Mesenteric fat pad (tissue), 1 donor: ENCODE data around the gene EPO. TPM values are rescaled to one million over a fixed set of nuclear protein-coding genes. Genes with fewer than 3 reads are reported as not detected.

ENCODE experiments used
- DNase-seq: peaks from one replicate; pipeline ENCODE4 v3.0.0-alpha.2; 2020; ENCODE audit warnings: low spot score
- total RNA-seq: library from RNA; stranded (reverse); fragmentation: NEBNext Ultra II Directional; extraction: Animal tissue kit (Norgen Biotek cat#: 25700); gene quantifications from one replicate; pipeline ENCODE4 v1.2.1, GENCODE V29; 2021
- donor health status: DM: yes; HTN: yes; CAD: no.

Gene EPO
- total RNA-seq, 1 donor from 2014 or later = not detected

DNA sequence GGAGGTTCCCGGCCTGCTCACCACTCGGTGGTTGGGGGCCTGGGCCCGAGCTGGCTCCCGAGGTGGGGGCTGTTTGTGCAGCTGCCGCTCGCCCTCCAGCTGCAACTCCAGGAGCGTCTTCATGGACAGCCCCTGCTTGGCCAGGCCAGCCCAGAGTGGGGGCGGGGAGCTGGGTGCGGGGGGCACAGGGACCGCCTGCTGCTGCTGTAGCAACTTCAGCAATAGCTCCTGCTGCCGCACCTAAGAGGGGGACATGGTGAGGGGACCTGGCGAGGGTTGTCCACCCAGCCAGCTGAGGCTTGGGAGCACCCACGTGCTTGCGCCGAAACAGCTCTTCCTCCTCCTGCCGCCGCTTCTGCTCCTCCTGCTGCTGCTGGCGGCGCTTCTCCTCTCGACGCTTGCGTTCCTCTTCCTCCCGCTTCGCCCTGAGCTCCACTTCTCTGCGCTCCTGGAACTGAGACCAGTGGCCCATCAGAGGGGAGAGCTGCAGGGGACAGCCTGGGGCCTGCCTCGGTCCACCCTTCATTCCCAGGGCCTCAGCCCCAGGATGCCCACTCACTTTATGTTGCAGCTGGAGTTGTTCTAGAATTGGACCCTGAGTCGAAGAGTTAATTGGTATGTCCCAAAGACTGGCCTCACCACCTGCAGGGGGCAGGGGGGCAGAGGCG is 37.1 kb upstream of the EPO start:
- DNase-seq = no peak

DNA sequence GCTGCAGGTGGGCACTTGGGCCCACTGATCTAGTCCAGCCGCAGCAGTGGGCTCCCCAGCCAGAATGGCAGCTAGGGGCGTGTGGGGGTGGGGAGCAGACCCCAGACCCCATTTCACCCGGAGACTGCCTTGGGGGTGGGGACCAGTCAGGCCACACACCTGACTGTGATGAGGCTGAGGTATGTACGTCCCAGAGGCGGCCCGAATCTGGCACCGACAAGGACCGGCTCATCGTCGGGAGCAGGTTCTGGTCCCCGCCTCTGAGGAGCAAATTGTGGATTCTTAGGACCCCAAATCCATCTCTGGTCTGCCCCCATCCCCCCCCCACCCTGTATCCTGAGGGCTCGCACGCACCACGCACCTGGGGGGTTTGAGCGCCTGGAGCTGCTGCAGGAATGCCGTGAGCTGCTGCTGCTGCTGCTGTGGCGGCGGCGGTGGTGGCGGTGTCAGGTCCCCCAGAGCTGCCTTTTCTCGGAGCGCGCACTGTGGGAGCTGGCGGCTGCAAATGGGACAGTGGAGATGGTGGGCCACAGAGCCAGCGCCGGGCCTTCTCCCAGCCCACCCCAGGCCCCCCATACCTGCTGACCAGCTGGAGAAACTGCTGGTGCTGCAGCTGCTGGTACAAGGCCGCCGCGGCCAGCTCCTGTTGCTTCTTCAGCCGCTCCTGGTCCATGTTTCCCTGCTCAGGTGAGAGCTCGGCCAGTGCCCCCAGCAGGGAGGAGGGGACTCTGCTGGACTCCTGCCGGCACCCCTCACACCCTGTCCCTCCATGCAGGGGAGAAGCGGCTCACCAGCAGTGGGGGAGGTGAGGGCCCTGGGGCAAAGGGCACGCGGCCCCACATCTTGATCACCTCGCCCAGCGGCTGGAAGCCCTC is 36.4 kb upstream of the EPO start:
- no peak for DNase-seq

DNA sequence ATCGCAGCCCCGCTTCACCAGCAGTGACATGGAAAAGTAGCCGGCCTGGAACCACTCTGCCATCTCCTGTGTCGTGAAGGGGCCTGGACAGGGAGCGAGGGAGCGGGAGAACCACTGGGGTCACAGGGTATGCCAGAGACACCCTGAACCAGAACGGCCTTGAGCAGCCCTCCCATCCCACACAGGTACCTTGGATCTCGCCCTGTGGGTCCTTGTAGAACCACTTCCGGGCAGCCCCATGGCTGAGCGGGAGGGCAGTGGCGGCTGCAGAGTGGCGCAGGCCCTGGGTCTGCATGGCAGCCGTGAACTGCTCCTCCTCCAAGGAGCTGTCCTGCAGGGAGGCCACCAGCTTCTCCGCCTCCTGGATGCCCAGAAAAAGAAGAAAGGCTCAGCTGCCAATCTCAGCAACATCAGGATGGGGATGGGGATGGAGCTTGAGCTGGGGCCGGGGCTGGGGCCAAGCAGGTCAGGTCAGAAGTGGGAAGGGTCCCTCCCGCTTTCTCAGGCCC is 35.7 kb upstream of the EPO start:
- no peak for DNase-seq

DNA sequence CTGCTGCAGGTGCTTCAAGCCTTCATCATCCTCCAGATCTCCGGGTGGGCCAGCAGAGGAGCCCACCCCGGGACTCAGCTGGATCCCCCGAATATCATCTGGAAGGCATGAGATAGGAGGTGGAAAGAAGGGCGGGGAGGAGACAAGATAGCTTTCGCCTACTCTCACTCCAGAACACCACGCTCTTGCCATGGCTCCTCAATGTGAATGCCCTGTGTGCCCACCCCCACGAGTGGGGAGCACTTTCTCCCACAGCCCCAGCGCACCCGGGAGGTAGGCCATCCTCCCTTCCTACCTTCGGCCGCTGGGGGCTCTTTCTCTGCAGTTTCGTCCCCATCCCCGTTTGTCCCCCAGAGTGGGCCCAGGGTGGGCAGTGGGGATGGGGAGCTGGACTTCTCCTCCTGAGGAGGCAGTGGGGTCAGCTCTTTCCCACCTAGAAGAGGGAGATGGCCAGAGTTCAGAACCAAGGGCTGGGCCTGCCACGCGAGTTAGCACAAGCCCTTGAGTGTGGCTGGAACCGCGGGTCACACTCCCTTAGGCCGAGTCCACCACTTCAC is 35.1 kb upstream of the EPO start:
- DNase-seq = no peak

DNA sequence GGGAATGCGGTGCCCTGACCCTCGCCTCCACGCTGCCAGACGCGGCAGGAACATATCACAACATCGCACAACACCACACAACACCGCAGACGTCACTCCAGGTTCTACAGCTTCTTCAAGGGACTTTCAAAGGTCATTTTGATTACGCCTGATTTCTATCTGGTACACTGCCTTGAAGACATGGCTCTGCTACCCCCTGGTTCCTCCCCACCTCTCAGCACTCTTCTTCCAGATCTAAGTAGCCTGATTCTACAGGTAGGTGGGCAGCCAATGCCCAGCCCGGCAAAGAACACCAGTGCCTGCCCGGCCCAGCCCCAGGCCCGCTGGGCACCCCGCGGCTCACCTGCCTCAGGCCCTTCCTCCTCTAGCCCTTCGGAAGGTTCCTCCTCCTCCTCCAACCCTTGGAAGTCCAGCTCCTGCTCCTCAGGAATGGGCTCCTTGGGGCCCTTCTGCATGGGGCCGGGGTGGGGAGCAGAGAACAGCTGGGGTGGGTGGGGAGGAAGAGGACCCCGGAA is 34.6 kb upstream of the EPO start:
- no peak for DNase-seq

DNA sequence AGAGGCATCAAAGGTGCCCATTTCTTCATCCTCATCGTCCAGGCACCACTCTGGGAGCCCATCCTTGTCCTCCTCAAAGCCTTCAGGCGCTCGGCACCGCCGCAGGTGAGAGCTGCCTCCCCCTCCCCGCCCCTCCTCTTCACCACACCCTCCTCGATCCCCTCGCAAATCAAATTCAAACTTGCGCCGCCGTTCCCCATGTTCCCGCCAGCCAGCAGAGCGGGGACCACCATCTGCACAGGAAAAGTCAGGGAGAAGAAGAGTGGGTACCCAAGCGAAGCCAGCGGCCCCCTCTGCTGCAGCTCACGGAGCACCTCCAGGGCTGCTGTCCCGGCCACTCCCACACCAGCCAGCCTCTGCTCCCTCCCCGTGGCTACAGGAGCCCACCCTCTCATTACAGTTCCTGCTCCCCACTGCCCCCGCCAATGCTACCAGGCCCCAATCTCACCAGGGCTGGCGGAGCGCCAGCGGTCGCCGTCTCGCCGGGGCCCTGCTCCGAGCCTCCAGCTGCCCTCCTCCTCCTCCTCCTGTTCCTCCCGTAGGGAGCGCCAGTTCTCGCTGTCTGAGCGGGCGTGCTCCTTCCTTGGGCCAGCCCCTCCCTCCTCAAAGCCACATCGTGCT is 34.0 kb upstream of the EPO start:
- DNase-seq = no peak

DNA sequence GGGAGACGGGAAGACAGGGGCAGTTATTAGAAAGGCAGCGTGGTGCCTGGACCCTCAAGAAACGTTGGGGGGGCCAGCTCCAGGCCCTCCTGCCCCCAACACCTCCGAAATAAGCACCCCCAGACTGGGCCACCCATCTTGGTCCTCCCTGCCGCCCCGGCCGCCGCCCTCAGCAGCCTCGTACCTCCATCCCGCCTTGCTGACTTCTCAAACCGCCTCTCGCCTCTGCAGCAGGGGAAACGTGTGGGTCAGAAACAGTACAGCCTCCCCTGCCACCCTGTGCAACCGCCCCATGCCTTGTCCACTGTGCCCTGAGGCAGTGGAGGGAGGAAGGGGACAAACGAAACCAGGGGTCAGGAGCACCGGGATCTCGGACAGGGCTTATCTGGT is 33.5 kb upstream of the EPO start:
- no peak for DNase-seq

DNA sequence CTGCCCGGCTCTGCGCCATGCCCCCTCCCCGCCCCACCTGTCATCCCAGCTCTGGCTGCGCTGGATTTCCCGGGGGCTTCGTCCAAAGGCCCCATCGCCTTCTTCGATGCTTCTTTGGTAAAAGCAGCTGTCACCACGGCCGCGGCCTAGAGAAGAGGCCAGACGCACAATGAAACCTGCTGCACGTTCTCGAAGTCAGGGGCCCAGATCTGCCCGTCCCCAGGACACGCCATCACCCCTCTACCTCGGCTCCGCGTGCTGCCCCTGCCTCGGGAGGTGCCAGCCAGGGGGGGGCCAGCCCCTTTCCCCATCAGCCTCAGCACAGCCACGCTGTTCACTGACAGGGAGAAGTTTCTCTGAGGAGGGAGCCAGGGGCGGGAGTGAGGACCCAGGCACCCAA is 33.0 kb upstream of the EPO start:
- no peak for DNase-seq

DNA sequence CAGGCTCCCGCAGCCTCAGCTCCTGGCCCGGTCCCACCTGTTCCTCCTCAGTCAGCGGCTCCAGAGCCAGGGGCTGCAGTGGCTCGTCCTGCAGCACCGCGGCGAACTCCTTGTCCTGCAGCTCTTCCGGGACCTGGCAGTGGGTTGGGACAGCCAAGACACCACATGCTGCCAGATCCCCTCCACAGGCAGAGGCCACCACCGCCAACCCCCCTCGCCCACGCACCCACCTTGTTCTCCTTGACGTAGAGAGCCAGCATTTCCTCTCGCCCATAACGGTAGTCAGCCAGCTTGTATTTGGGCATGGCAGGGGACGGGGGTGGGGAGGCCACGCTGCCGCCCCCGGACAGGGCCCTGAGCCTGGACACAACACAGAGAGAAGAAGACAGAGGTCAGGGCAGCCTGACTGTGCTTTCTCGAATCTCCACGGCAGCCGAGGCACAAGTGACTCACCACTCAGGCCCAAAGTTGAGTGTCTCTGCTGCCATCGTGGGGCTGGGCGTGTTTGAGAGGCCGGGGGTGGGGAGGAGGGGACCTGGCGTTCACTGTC is 32.4 kb upstream of the EPO start:
- DNase-seq = no peak

DNA sequence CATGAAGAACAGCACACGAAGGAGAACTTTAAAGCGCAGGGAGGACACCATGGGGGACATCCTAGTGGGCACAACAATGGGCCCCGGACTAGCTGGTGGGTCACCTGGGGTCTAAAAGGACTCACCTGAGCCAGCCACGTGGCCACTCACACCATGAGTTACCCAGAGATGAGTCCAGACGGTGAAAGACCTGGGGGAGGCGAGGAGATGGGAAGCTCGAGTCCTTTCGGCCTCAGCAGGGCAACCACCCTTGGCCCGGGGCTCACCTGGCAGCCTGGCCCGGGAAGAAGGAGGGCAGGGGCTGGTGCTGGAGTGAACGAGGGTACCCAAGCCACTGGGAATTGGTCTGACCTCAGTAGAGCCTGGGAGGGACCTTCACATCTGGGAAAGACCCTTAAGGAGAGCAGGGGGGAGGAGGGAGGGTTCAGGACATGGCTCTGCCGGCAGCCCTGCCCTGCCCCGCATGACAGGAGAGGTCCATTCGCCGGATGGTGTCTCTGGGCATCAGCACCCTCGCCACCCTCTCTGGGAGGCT is 31.9 kb upstream of the EPO start:
- no peak for DNase-seq

DNA sequence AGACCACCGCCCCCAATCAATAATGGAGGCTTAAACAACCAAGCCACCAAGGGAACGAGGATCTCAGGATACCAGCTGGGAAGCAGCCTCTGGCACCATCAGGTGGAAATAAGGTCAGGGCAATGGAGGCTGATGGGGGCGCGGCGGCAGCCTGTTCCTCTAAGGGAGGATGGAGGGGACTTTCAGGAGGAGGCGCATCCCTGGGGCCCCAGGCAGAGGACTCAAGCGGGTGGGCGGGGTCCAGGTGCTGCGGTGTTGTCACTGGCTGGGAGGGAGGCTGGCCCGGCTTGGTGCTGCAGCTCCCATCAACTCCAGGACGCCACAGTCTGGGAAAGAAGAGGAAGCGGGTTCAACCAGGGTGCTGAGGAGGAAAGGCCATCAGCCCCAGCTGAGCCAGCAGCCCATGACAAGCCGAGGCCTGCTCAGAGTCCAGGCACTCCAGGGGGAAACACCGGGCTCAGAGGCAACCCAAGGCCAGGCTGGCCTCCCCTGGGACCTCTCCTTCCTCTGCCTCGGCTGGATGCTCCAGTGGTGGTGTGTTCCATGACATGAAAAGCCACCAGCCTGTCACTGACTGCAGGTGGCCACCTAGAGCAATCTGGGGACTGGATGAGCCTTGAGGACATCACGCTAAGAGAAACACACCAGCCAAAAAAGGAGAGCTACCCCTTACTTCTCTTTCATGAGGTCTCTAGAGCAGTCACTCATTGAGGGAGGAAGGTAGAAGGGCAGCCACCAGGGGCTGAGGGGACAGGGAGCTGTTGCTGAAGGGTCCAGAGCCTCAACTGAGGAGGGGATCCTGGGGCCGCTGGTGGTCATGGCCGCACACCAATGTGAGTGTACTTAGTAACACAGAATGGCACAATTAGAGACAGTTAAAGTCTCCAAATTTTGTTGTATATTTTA is 30.8 kb upstream of the EPO start:
- no peak for DNase-seq

DNA sequence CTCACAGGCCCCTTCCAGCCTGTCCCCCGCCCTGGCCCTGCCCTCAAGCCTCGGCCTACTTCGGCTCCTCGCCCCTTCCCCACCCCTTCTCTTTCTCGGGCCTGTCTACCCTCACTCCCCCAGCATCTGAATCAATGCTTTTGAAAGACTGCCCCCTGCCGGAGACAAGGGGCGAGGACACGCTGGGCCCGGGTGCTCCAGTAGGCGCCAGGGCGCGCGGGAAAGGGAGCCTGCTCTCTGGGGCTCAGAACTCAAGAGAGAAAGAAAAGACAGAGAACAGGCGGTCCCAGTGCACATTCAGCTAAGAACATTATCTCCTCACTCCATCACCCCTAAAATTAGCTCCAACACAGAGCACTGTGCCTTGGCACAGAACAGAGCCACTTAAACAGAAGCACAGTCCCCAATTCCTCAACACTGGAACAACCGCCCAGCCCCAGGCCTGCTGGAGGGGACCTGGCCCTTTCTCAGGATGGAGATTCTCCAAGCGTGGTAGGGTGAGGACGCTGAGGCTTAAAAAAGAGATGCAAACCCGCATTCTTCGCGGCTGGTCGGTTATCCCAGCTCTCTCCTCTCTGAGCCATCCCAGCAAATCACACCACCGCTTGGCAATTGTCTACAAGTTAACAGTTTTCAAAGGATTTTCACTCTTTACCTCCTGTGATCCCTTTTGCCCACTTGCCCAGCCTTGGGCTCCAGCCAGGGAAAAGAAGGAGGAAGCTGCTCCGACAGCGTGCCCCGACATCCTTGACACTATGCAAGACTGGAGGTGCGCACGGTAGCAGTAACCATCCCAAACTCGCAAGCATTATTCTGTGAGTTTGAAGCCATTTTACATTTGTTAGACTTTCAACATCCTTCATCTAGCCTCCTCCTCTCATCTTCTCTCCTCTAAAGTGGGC is 28.3 kb upstream of the EPO start:
- peak; percentile 92 for DNase-seq

DNA sequence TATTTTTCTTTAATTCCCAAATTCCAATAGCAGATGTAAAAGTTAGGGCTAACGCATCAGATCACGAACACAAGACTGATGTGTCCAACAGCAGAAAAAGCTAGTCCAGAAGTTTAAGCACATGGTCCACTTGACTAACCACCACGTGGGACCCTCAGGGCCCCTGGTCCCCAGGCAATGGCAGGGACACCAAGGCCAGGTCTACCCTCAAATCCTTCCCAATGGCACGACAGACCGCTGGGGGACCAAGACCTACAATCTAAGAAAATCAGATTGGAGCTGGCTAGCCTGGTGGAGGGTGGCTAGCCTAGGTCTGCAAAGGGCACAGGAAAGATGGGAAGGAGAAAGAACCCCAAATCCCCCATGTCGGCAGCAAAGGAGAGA is 27.7 kb upstream of the EPO start:
- no peak for DNase-seq

DNA sequence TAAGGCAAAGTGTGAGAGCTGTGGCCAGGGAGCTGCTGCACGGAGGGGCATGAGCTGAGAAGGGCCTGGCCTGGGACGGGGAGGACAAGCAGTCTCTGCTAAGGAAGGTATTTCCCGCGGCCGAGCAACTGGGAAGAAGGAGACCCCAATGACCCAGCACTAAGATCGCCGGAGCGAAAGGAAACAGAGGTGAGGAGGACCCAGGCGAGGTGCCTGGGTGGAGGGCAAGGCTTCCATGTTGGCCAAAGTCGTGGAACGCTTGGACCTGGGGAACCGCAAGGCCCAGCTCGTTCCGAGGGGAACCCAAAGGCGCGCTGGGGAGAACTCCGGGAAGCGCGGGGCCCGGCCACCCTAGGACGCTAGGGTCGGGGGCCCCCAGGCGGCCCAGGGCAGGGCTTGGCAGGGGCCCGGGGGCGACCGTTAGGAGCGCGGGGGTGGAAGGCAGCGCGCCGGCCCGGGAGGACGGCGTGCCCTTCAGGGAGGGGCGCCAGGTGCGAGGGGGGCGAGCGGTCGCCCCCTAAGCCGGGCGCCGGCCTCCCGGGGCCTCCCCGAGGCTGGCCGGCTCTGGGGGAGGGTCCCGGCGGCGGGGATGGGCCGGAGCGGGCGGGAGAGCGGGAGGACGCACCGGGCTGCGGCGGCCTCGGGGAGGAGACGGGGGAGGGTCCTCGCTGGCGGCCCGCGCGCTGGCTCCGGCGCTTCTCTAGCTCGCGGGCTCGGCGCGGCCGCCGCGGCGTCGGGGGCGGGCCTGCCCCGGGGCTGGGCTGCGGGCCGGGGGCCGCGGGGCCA is 26.8 kb upstream of the EPO start:
- DNase-seq = no peak

DNA sequence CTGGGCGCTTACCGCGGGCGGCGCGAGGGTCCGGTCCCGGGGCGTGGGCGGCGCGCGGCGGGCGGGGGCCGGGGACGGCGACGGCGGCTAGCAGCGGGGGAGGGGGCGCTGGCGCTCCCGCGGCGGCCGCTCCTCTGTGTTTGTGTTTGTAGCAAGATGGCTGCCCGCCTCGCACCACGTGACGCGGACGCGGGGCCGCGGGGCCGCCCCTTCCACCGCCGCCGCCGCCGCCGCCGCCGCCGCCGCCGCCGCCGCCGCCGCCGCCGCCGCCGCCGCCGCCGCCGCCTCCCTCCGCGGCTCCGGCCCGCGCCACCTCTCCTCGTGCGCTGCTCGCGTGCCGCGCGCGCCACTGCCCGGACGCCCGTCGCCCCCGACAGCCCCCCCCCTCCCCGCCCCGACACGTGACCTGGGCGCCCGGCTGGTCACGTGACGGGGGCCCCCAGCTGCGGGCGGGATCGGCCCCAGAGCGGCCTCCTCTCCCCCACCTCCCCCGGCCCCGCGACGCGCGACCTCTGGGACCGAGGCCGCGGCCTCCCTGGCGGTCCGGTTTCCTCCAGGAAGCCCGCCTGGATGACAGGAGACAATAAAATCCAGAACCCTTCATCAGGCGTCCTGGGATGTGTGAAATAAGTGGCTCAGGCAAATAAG is 26.0 kb upstream of the EPO start, which contains the start of gene GIGYF1:
Gene GIGYF1, minus strand, starts transcription at position 153 of the 648 bp plus-strand sequence. CDS start 6,012 bp downstream, outside the sequence.
- peak; percentile 91 for DNase-seq

DNA sequence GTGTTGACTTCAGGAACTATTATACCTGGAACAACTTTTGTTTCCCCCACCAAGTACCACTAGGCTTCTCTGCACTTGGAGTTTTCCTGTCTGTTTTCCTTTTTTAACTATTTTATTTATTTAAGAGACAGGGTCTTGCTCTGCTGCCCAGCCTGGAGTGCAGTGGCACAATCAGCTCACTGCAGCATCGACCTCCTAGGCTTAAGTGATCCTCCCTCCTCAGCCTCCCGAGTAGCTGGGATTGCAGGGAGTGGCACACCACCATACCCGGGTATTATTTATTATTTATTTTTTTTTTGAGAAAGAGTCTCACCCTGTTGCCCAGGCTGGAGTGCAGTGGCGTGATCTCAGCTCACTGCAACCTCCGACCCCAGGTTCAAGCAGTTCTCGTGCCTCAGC is 24.1 kb upstream of the EPO start:
- DNase-seq = no peak

DNA sequence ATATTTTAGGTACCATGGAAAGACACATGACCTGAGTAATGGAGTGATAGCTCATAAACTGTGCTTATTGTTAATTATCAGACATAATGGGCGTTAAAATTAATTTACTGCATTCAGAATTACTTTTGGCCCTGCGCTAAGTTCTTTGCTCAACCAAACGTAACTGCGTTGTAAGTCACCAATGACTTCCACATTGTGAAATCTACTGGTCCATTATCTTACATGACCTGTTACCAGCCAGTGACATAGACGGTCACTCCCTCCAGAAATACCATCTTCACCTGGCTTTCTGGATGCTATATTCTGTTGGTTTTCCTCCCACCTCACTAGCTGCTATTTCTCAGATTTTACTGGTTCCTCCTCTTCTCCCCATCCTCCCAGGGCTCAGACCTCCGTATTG is 21.2 kb upstream of the EPO start:
- no peak for DNase-seq
